ENCODE data around the gene C10orf62.

DNA sequence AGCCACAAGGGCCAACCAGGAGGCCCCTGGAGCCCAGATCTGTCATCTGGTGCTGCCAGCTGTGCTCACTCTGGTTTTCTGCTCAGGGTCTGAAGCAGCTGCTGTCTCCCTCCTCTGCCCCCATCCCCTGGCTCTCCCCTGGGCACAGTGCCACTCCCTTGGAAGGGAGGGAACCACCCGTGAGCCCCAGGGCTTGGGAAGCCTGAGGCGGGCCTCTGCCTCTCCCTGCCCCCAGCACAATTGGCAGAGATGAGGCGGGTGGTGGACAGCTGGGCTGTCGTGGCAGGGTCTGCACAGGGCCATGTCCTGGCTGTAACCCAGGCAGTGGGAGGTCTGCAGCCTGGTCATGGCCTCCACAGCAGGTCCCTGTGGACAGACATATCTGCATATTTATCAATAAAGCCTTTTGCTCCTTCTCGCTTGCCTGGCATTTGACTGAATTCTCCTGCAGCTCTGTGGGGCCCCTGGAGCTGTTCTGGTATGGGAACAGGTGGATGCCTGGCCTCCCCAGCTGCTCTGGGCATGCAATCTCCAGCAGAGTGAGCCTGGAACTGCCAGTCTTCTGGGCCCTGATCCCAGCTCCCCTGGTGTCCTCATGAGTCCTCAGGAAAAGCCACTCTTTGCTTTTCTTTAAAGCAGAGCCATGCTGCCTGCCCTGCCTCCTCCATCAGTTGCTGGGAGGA is 18.6 kb upstream of the C10orf62 start:
- TF ChIP-seq, protein P1, sequence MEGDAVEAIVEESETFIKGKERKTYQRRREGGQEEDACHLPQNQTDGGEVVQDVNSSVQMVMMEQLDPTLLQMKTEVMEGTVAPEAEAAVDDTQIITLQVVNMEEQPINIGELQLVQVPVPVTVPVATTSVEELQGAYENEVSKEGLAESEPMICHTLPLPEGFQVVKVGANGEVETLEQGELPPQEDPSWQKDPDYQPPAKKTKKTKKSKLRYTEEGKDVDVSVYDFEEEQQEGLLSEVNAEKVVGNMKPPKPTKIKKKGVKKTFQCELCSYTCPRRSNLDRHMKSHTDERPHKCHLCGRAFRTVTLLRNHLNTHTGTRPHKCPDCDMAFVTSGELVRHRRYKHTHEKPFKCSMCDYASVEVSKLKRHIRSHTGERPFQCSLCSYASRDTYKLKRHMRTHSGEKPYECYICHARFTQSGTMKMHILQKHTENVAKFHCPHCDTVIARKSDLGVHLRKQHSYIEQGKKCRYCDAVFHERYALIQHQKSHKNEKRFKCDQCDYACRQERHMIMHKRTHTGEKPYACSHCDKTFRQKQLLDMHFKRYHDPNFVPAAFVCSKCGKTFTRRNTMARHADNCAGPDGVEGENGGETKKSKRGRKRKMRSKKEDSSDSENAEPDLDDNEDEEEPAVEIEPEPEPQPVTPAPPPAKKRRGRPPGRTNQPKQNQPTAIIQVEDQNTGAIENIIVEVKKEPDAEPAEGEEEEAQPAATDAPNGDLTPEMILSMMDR (IDR thresholded peaks at IDR 0.05; ENCODE audit: extremely low read depth in 1 of 2, insufficient read depth in 1 of 2, low read depth in 1 of 2, low read length in 2 of 2) = no peak
- TF ChIP-seq, protein P2, sequence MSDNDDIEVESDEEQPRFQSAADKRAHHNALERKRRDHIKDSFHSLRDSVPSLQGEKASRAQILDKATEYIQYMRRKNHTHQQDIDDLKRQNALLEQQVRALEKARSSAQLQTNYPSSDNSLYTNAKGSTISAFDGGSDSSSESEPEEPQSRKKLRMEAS (IDR thresholded peaks at IDR 0.05; ENCODE audit: insufficient read depth, insufficient read length) = no peak
- TF ChIP-seq EZH2 (IDR thresholded peaks at IDR 0.05; ENCODE audit: borderline replicate concordance, low read depth, low read length, severe bottlenecking) (no peak), POLR2AphosphoS5 (IDR thresholded peaks at IDR 0.05; ENCODE audit: insufficient read depth, low read depth, low read length) (no peak)

Data from endothelial cell of umbilical vein (primary cell).